Heart left ventricle (tissue), 16 donors: ENCODE data around the gene SHC3. TPM values are rescaled to one million over a fixed set of nuclear protein-coding genes. Genes with fewer than 3 reads are reported as not detected.
A peak's percentile ranks its signal among the peaks of the same experiment; 100 is the strongest.

Source experiments
- ATAC-seq, 4 donors: fragments of 200-7000 bp; cut with Tn5 transposase; one replicate each; pipeline ENCODE4 v1.9.1; 2020 to 2022; ENCODE audit warnings: moderate library complexity in 4 of 4, mild to moderate bottlenecking in 3 of 4, moderate number of reproducible peaks in 1 of 4
- DNase-seq, 5 donors: peaks; one replicate each; pipeline ENCODE4 v3.0.0-alpha.2; 2020
- H3K27ac ChIP-seq, 12 donors: fragments of 200-600 bp; sonication (generic) in 4 of 12; one replicate each; pipeline versions ENCODE4 v1.5.0 to v1.8.0; 2016 to 2022; ENCODE audit warnings: mild to moderate bottlenecking in 2 of 12
- H3K27me3 ChIP-seq, 9 donors: fragments of 200-600 bp; sonication (generic) in 2 of 9; one replicate each; pipeline versions ENCODE4 v1.5.1 to v1.8.0; 2016 to 2022; ENCODE audit warnings: mild to moderate bottlenecking in 3 of 9
- H3K36me3 ChIP-seq, 9 donors: fragments of 200-600 bp; sonication (generic) in 2 of 9; one replicate each; pipeline versions ENCODE4 v1.5.0 to v1.8.0; 2018 to 2022; ENCODE audit warnings: mild to moderate bottlenecking in 2 of 9
- H3K4me1 ChIP-seq, 12 donors: fragments of 200-600 bp; sonication (generic) in 4 of 12; one replicate each; pipeline versions ENCODE4 v1.5.0 to v1.8.0; 2016 to 2022; ENCODE audit warnings: mild to moderate bottlenecking in 3 of 12
- H3K4me3 ChIP-seq, 12 donors: fragments of 200-600 bp; sonication (generic) in 4 of 12; one replicate each; pipeline versions ENCODE4 v1.5.0 to v1.8.0; 2017 to 2022; ENCODE audit warnings: mild to moderate bottlenecking in 9 of 12, moderate library complexity in 4 of 12
- H3K9me3 ChIP-seq, 12 donors: fragments of 200-600 bp; sonication (generic) in 4 of 12; one replicate each; pipeline versions ENCODE4 v1.5.0 to v1.8.0; 2016 to 2022; ENCODE audit warnings: mild to moderate bottlenecking in 1 of 12
- CTCF ChIP-seq, 12 donors: fragments of 200-600 bp; sonication (generic) in 4 of 12; IDR thresholded peaks; one replicate each; pipeline versions ENCODE4 v1.5.0 to v1.8.0; 2018 to 2022; ENCODE audit warnings: antibody characterized with exemption in 12 of 12, mild to moderate bottlenecking in 5 of 12
- POLR2A ChIP-seq, 2 donors: fragments of 450-650 bp; IDR thresholded peaks; one replicate each; pipeline ENCODE4 v1.6.1; 2017; ENCODE audit warnings: antibody characterized with exemption in 2 of 2, mild to moderate bottlenecking in 2 of 2, moderate library complexity in 2 of 2
- WGBS, 4 donors: extraction: QIAGEN DNeasy Blood & Tissue Kit in 2 of 4; methylation state at CpG; one replicate each; pipeline versions ENCODE4 v1.1.5 to v1.1.7; 2013 to 2018; 5-methylcytosine and 5-hydroxymethylcytosine counted together
- intact Hi-C, 10 donors: fragments of 100-400 bp; cut with DNase I; formaldehyde crosslinking; loops; one replicate each; pipeline versions ENCODE4 v1.11.1 to v1.14.2; 2022
- polyA plus RNA-seq, 2 donors: library from polyadenylated mRNA; stranded (reverse); fragments of 200-250 nt; gene quantifications; one replicate each; pipeline ENCODE4 v1.2.3, GENCODE V29; 2013
- total RNA-seq, 9 donors: library from RNA; depleted of rRNA in 2 of 9; stranded (reverse); fragments of >200 nt in 2 of 9; fragmentation: NEBNext Ultra II Directional in 3 of 9; extraction: Animal tissue kit (Norgen Biotek cat#: 25700) in 3 of 9; gene quantifications; one replicate each; pipeline versions ENCODE4 v1.1.0 to v1.2.4, GENCODE V29; 2016 to 2023
- donor health status: ischemic (EF 13 %, LVEDD 7.1; RV severe dilation, severe dysfunction).
- donor health status: healthy with polysubstance abuse.
- donor health status: DM: no; HTN: yes; CAD: no.
- donor health status: DM: no; HTN: no; CAD: no.
- donor health status: ischemic (EF 25% LVEDD 6.9; RV normal size, moderate dysfunction).
- donor health status: ischemic (EF 25% LVEDD 5.7; RV mildly dilated, moderate dysfunction).
- donor health status: healthy.
- donor health status: DM: yes; HTN: yes; CAD: no.
- donor health status: ischemic (EF 35%, LVEDD 5.7; RV mildly dilated, moderate dysfunction).
- donor health status: nonischemic (EF 11% LVEDD 7.7; RV severe dilation, severe dysfunction).
- donor health status: DM: yes; HTN: yes; CAD: no.
- donor health status: PGD.
- donor health status: ischemic (EF 29% LVEDD 5.4; RV normal size, mild dysfunction).
- donor health status: nonischemic (EF 23%, LVEDD 6.1; RV moderate dilation, normal function).

SHC3 gene
- total and polyA plus RNA-seq, 11 donors: 0.20 to 4.3 (median 0.52) TPM

DNA sequence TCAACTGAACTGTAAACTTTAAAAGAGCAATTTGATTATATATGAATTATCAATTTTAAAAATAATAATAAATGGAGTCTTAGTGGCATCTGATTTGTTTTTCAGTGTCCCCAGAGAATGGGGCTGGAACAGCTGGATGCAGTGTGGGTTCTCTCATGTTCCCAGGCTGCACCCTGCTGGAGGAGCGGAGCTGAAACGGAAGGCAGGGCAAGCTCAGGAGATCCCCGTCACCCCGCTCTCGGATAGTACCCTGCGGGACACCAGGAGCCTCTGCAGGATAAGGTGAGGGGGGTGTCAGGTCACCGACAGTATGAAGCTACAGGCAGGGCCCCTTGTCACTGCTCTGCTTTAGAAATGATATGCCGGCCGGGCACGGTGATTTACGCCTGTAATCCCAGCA, 130.0 kb downstream of the SHC3 start:
- H3K27me3 ChIP-seq: no peaks in the 10 kb centered on the region
- H3K27ac ChIP-seq: no peak overlapping the region
- peaks cover 0 to 21% (median 0%) of the 10 kb centered on the region in 12 donors for H3K4me1 ChIP-seq
- no peak for ATAC-seq
- intact Hi-C loops: no loop called here
- no peaks in the 10 kb centered on the region for H3K9me3 ChIP-seq
- no peaks in the 10 kb centered on the region for H3K36me3 ChIP-seq
- H3K4me3 ChIP-seq: no peak overlapping the region
- no peak for DNase-seq
- TF ChIP-seq CTCF (IDR thresholded peaks at IDR 0.05) (no peak), POLR2A (IDR thresholded peaks at IDR 0.05) (no peak)
- WGBS, 4 donors: 87 to 91% (median 89%) methylated on average over 11 of the region's 11 CpGs

DNA sequence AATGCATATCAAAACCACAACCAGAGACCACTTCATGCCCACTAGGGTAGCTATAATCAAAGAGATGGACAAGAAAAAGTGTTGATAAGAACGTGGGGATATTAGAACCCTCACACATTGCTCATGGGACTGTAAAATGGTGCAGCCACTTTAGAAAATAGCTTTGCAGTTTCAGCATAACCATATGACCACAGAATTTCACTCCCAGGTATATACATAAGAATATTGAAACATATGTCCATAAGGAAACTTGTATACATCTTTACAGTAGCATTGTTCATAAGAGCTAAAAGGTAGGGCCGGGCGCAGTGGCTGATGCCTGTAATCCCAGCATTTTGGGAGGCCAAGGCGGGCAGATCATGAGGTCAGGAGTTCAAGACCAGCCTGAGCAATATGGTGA, 131.0 kb downstream of the SHC3 start:
- H3K36me3 ChIP-seq: no peaks in the 10 kb centered on the region
- H3K9me3 ChIP-seq: no peaks in the 10 kb centered on the region
- H3K4me1 ChIP-seq: peaks cover 0 to 17% (median 0%) of the 10 kb centered on the region in 12 donors
- ATAC-seq (no peak), DNase-seq (no peak)
- WGBS, 4 donors: 75 to 84% (median 81%) methylated on average over 4 of the region's 4 CpGs
- TF ChIP-seq POLR2A (IDR thresholded peaks at IDR 0.05): no peak
- TF ChIP-seq CTCF (IDR thresholded peaks at IDR 0.05): no peak
- no peaks in the 10 kb centered on the region for H3K27me3 ChIP-seq
- intact Hi-C loops: no loop called here
- no peak overlapping the region for H3K4me3 ChIP-seq
- H3K27ac ChIP-seq: no peak overlapping the region

- intact Hi-C loops: no loop called here
These were observed 131.8 kb downstream of the SHC3 start for GRCh38 chr9:89046832-89047231.

DNA sequence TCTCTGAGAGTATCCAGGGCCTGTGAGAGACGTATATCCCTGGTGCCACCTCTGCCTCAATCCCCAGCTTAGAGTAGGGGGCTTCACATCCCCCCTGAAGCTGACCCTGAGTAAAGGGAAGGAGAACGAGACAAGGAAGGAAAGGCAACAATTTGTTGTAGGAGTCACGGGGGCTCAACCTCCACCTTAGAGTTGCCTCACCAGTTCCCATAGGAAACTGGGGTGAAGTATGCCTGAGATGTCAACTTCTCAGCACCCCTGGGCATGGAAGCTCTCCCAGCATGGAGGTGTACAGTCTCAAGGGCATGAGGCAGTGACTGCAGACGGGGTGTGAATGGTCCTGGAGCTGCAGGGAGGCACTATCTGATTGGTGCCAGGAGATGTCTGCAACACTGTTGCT, 133.7 kb downstream of the SHC3 start:
- 79 to 86% (median 83%) methylated on average over 4 of the region's 4 CpGs for WGBS, 4 donors
- Histone ChIP-seq H3K9me3 (no peaks in the 10 kb centered on the region), H3K27ac (no peak overlapping the region), H3K36me3 (no peaks in the 10 kb centered on the region), H3K27me3 (no peaks in the 10 kb centered on the region), H3K4me1 (peaks cover 0 to 13% (median 0%) of the 10 kb centered on the region in 12 donors), H3K4me3 (no peak overlapping the region)
- ATAC-seq (no peak), DNase-seq (no peak)
- TF ChIP-seq POLR2A (IDR thresholded peaks at IDR 0.05) (no peak), CTCF (IDR thresholded peaks at IDR 0.05) (no peak)
- intact Hi-C loops: no loop called here

More at GRCh38 chr9:89046832-89047231, 131.8 kb downstream of the SHC3 start:
- Histone ChIP-seq H3K4me3 (peak overlapping the region in 1 of 12 donors; percentile 9), H3K4me1 (peaks cover 0 to 13% (median 0%) of the 10 kb centered on the region in 12 donors), H3K9me3 (no peaks in the 10 kb centered on the region), H3K36me3 (no peaks in the 10 kb centered on the region), H3K27me3 (no peaks in the 10 kb centered on the region), H3K27ac (peak overlapping the region in 2 of 12 donors; percentile 11 to 34)
- WGBS, 4 donors: 51 to 71% (median 66%) methylated on average over 2 of the region's 2 CpGs
- TF ChIP-seq CTCF (IDR thresholded peaks at IDR 0.05) (no peak), POLR2A (IDR thresholded peaks at IDR 0.05) (no peak)
- peak; percentile 55 to 85 (median 76) for ATAC-seq
- no peak for DNase-seq
